Activated CD4-positive, CD25-positive, alpha-beta regulatory T cell treated with anti-CD3 and anti-CD28 coated beads, Interleukin-2, amount 50 U/mL, for 72 hours (primary cell): ENCODE measurements around the gene OR10H5.

ENCODE experiments used
- DNase-seq: peaks from one replicate; pipeline ENCODE4 v3.0.0; 2021

The OR10H5 gene

DNA sequence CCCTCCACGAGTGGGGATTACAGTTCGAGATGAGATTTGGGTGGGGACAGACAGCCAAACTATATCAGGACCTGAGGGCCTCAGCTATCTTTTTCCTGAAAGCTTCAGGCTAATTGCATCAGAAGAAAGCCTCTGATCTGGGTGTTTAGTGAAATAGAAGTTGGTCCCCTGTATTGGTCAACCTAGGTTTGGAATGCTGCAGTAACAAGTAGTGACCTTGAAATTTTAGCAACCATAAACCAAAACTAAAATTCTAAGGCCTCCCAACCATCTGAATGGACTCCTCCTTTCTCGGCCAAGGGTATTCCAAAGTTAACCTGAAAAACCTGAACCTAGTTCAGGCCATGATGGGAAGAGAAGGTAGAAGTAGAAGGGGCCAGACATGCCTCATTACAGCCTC lies 62.9 kb downstream of the OR10H5 start:
- DNase-seq: no peak
